WTC11 (cell line): ENCODE results near the gene SPNS2. TPM values are rescaled to one million over a fixed set of nuclear protein-coding genes. Genes with fewer than 3 reads are reported as not detected.

Experiments used
- ATAC-seq: fragments of 200-7000 bp; cut with Tn5 transposase; 2 replicates; pipeline ENCODE4 v1.10.0; 2021; ENCODE audit warnings: mild to moderate bottlenecking, moderate library complexity
- CTCF ChIA-PET: fragments of 300-600 bp; sonication (Branson Sonifier 250); formaldehyde crosslinking; loops from one replicate; lab custom pipeline; 2021; ENCODE audit warnings: antibody characterized with exemption; lab: Charles Lee
- POLR2A ChIA-PET: fragments of 350-600 bp; sonication (Branson Sonifier 250); formaldehyde crosslinking; loops from one replicate; lab custom pipeline; 2021; ENCODE audit warnings: antibody characterized with exemption; lab: Charles Lee
- DNase-seq: peaks from one replicate; pipeline ENCODE4 v3.0.0; 2021; ENCODE audit warnings: low spot score
- H3K27ac Mint-ChIP-seq: 2 replicates; pipeline ENCODE4 v1.8.0; 2021; ENCODE audit warnings: mixed read lengths
- H3K27me3 Mint-ChIP-seq: 2 replicates; pipeline ENCODE4 v1.8.0; 2021; ENCODE audit warnings: low read depth, mild to moderate bottlenecking, moderate library complexity, mixed read lengths
- H3K36me3 Mint-ChIP-seq: 2 replicates; pipeline ENCODE4 v1.8.0; 2021; ENCODE audit warnings: mixed read lengths
- H3K4me1 Mint-ChIP-seq: 2 replicates; pipeline ENCODE4 v1.8.0; 2022; ENCODE audit warnings: mixed read lengths
- H3K4me3 Mint-ChIP-seq: 2 replicates; pipeline ENCODE4 v1.8.0; 2021; ENCODE audit warnings: mild to moderate bottlenecking, moderate library complexity, mixed read lengths
- H3K9me3 Mint-ChIP-seq: 2 replicates; pipeline ENCODE4 v1.8.0; 2021; ENCODE audit warnings: mixed read lengths
- CBFB ChIP-seq: sonication (generic); formaldehyde crosslinking; IDR thresholded peaks from 2 replicates; pipeline ENCODE4 v1.8.1; 2022; ENCODE audit warnings: mild to moderate bottlenecking, low read depth, missing genetic modification reagents
- CREB1 ChIP-seq: sonication (generic); formaldehyde crosslinking; IDR thresholded peaks from 2 replicates; pipeline ENCODE4 v1.8.0; 2023; ENCODE audit warnings: mild to moderate bottlenecking, missing genetic modification reagents
- ELF4 ChIP-seq: sonication (generic); formaldehyde crosslinking; IDR thresholded peaks from 2 replicates; pipeline ENCODE4 v1.8.1; 2022; ENCODE audit warnings: low read depth, mild to moderate bottlenecking, moderate library complexity, missing genetic modification reagents
- FOXP1 ChIP-seq: sonication (generic); formaldehyde crosslinking; IDR thresholded peaks from 2 replicates; pipeline ENCODE4 v1.8.0; 2022; ENCODE audit warnings: missing genetic modification reagents, mild to moderate bottlenecking, moderate library complexity, borderline replicate concordance
- IRF2 ChIP-seq: sonication (generic); formaldehyde crosslinking; IDR thresholded peaks from 2 replicates; pipeline ENCODE4 v1.8.0; 2022; ENCODE audit warnings: low read depth, missing genetic modification reagents, borderline replicate concordance
- JAZF1 ChIP-seq: fragments of 250-450 bp; sonication (Bioruptor Pico); IDR thresholded peaks from 2 replicates; pipeline ENCODE4 v1.9.0; 2021; ENCODE audit warnings: moderate library complexity, mild to moderate bottlenecking, inconsistent platforms
- NFATC4 ChIP-seq: fragments of 250-450 bp; sonication (Bioruptor Pico); IDR thresholded peaks from 2 replicates; pipeline ENCODE4 v1.9.0; 2021; ENCODE audit warnings: mild to moderate bottlenecking
- OVOL2 ChIP-seq: fragments of 250-450 bp; sonication (Bioruptor Pico); IDR thresholded peaks from 2 replicates; pipeline ENCODE4 v1.9.0; 2021; ENCODE audit warnings: mild to moderate bottlenecking, borderline replicate concordance
- SOX15 ChIP-seq: fragments of 250-450 bp; sonication (Bioruptor Pico); IDR thresholded peaks from 2 replicates; pipeline ENCODE4 v1.9.0; 2021; ENCODE audit warnings: mild to moderate bottlenecking
- ZNF121 ChIP-seq: sonication (generic); formaldehyde crosslinking; IDR thresholded peaks from 2 replicates; pipeline ENCODE4 v1.8.0; 2023; ENCODE audit warnings: missing genetic modification reagents
- ZNF671 ChIP-seq: fragments of 250-450 bp; sonication (Bioruptor Pico); IDR thresholded peaks from 2 replicates; pipeline ENCODE4 v1.8.0; 2021; ENCODE audit warnings: mild to moderate bottlenecking
- total RNA-seq: library from RNA; stranded (reverse); gene quantifications from 3 replicates; pipeline ENCODE4 v1.2.3, GENCODE V29; 2021
- TF ChIP-seq, protein P1 (sequence below): fragments of 250-450 bp; sonication (Bioruptor Pico); IDR thresholded peaks from 2 replicates; pipeline ENCODE4 v2.1.2; 2022; ENCODE audit warnings: mild to moderate bottlenecking, moderate library complexity
- TF ChIP-seq, protein P2 (sequence below): sonication (generic); formaldehyde crosslinking; IDR thresholded peaks from 2 replicates; pipeline ENCODE4 v1.8.1; 2023; ENCODE audit warnings: mild to moderate bottlenecking, missing genetic modification reagents, borderline replicate concordance
- TF ChIP-seq, protein P3 (sequence below): fragments of 250-450 bp; sonication (Bioruptor Pico); IDR thresholded peaks from 2 replicates; pipeline ENCODE4 v1.9.0; 2021; ENCODE audit warnings: moderate library complexity, mild to moderate bottlenecking, inconsistent platforms, borderline replicate concordance
- TF ChIP-seq, protein P4 (sequence below): sonication (generic); formaldehyde crosslinking; IDR thresholded peaks from 2 replicates; pipeline ENCODE4 v1.8.0; 2022; ENCODE audit warnings: mild to moderate bottlenecking, missing genetic modification reagents
- TF ChIP-seq, protein P5 (sequence below): sonication (generic); formaldehyde crosslinking; IDR thresholded peaks from 2 replicates; pipeline ENCODE4 v1.8.1; 2022; ENCODE audit warnings: missing genetic modification reagents, borderline replicate concordance
- TF ChIP-seq, protein P6 (sequence below): sonication (generic); formaldehyde crosslinking; IDR thresholded peaks from 2 replicates; pipeline ENCODE4 v1.8.1; 2023; ENCODE audit warnings: mild to moderate bottlenecking, missing genetic modification reagents
- TF ChIP-seq, protein P7 (sequence below): fragments of 200-600 bp; IDR thresholded peaks from 2 replicates; pipeline ENCODE4 v1.8.0; 2022; ENCODE audit warnings: antibody characterized with exemption
- TF ChIP-seq, protein P8 (sequence below): sonication (generic); formaldehyde crosslinking; IDR thresholded peaks from 2 replicates; pipeline ENCODE4 v1.8.1; 2022; ENCODE audit warnings: low read depth, mild to moderate bottlenecking, moderate library complexity, missing genetic modification reagents, borderline replicate concordance

Gene SPNS2
- total RNA-seq, 1 experiment from 2014 or later: 0.87 TPM

DNA sequence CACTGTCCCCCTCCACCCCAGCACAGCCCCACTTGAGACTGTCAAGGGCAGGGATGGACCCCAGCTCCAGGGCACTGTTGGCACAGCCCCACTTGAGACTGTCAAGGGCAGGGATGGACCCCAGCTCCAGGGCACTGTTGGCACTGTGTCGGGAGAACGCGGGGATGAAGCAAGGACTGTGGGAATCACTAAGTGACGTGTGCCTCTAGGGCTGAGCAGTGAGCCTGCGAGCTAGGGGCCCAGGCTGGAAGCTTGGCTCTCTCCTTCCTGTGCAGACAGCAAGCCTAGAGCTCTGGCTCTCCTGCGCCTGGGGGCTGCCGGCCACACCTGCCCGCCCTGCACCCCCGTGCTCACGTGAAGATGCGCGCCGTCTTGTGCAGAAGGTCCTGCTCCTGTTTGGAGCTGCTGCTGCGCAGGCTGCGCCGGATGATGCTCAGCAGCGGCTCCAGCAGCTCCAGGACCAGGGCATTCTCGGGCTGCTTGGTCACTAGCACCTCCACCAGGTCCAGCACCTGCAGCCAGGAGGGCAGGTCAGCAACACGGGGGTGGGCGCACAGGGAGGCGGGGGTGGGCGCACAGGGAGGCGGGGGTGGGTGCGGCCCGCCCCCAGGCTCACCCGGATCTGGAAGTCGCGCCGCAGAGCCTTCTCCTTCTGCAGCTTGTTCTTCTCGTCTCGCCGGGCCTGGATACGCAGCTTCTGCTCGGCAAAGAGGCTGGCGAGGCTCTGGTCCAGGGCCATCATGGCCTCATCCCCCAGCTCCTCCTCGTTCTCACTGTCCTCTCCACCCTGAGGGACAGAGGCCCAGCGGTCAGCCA is 45.7 kb downstream of the SPNS2 start:
- H3K4me1 Mint-ChIP-seq: no peaks in the 10 kb centered on the region
- H3K27me3 Mint-ChIP-seq: no peaks in the 10 kb centered on the region
- ATAC-seq: no peak
- ChIA-PET CTCF (interaction anchor here (0.6 to 1.7 kb wide), 3 partner anchors 11 to 123 kb away, joined by 3 to 8 read pairs (median 6); partner anchors contain the start of gene MYBBP1A), POLR2A (no interaction called here)
- no peaks in the 10 kb centered on the region for H3K9me3 Mint-ChIP-seq
- TF ChIP-seq ZNF671 (CRISPR knock-in tag) (no peak), NFATC4 (CRISPR knock-in tag) (no peak), SOX15 (CRISPR knock-in tag) (no peak), CREB1 (no peak)
- TF ChIP-seq, protein P1, sequence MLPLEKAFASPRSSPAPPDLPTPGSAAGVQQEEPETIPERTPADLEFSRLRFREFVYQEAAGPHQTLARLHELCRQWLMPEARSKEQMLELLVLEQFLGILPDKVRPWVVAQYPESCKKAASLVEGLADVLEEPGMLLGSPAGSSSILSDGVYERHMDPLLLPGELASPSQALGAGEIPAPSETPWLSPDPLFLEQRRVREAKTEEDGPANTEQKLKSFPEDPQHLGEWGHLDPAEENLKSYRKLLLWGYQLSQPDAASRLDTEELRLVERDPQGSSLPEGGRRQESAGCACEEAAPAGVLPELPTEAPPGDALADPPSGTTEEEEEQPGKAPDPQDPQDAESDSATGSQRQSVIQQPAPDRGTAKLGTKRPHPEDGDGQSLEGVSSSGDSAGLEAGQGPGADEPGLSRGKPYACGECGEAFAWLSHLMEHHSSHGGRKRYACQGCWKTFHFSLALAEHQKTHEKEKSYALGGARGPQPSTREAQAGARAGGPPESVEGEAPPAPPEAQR (CRISPR knock-in tag): no peak
- TF ChIP-seq, protein P2, sequence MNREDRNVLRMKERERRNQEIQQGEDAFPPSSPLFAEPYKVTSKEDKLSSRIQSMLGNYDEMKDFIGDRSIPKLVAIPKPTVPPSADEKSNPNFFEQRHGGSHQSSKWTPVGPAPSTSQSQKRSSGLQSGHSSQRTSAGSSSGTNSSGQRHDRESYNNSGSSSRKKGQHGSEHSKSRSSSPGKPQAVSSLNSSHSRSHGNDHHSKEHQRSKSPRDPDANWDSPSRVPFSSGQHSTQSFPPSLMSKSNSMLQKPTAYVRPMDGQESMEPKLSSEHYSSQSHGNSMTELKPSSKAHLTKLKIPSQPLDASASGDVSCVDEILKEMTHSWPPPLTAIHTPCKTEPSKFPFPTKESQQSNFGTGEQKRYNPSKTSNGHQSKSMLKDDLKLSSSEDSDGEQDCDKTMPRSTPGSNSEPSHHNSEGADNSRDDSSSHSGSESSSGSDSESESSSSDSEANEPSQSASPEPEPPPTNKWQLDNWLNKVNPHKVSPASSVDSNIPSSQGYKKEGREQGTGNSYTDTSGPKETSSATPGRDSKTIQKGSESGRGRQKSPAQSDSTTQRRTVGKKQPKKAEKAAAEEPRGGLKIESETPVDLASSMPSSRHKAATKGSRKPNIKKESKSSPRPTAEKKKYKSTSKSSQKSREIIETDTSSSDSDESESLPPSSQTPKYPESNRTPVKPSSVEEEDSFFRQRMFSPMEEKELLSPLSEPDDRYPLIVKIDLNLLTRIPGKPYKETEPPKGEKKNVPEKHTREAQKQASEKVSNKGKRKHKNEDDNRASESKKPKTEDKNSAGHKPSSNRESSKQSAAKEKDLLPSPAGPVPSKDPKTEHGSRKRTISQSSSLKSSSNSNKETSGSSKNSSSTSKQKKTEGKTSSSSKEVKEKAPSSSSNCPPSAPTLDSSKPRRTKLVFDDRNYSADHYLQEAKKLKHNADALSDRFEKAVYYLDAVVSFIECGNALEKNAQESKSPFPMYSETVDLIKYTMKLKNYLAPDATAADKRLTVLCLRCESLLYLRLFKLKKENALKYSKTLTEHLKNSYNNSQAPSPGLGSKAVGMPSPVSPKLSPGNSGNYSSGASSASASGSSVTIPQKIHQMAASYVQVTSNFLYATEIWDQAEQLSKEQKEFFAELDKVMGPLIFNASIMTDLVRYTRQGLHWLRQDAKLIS (CRISPR knock-in tag): no peak
- TF ChIP-seq, protein P3, sequence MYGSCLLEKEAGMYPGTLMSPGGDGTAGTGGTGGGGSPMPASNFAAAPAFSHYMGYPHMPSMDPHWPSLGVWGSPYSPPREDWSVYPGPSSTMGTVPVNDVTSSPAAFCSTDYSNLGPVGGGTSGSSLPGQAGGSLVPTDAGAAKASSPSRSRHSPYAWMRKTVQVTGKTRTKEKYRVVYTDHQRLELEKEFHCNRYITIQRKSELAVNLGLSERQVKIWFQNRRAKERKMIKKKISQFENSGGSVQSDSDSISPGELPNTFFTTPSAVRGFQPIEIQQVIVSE: no peak
- TF ChIP-seq, protein P4, sequence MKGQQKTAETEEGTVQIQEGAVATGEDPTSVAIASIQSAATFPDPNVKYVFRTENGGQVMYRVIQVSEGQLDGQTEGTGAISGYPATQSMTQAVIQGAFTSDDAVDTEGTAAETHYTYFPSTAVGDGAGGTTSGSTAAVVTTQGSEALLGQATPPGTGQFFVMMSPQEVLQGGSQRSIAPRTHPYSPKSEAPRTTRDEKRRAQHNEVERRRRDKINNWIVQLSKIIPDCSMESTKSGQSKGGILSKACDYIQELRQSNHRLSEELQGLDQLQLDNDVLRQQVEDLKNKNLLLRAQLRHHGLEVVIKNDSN (CRISPR knock-in tag): no peak
- DNase-seq: no peak
- no peak overlapping the region for H3K4me3 Mint-ChIP-seq
- no peak overlapping the region for H3K27ac Mint-ChIP-seq
- peaks cover 37% of the 10 kb centered on the region for H3K36me3 Mint-ChIP-seq

DNA sequence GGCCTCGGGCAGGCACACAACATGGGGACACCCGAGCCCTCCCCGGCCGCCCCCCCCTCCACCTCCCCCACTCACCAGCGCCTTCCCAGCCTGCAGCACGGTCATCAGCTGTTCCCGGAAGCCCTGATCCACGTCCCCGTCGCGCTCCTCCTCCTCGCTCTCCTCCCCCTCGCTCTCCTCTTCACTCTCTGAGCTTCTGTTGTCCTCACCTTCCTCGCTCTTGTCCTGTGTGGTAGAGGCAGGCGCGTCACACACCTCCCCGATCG is 46.2 kb downstream of the SPNS2 start:
- Mint-ChIP-seq H3K4me3 (no peak overlapping the region), H3K36me3 (peaks cover 39% of the 10 kb centered on the region), H3K27me3 (no peaks in the 10 kb centered on the region), H3K4me1 (no peaks in the 10 kb centered on the region)
- ChIA-PET POLR2A (no interaction called here), CTCF (interaction anchor here (1.7 kb wide), 1 partner anchor 124 kb away, joined by 8 read pairs; no protein-coding TSS in a partner anchor)
- ATAC-seq (no peak), DNase-seq (no peak)
- TF ChIP-seq, protein P4 (CRISPR knock-in tag): no peak
- TF ChIP-seq OVOL2 (CRISPR knock-in tag) (no peak), CBFB (no peak), IRF2 (CRISPR knock-in tag) (no peak), JAZF1 (CRISPR knock-in tag) (no peak), CREB1 (no peak), ZNF121 (CRISPR knock-in tag) (no peak), FOXP1 (CRISPR knock-in tag) (no peak), ELF4 (CRISPR knock-in tag) (no peak)
- TF ChIP-seq, protein P5, sequence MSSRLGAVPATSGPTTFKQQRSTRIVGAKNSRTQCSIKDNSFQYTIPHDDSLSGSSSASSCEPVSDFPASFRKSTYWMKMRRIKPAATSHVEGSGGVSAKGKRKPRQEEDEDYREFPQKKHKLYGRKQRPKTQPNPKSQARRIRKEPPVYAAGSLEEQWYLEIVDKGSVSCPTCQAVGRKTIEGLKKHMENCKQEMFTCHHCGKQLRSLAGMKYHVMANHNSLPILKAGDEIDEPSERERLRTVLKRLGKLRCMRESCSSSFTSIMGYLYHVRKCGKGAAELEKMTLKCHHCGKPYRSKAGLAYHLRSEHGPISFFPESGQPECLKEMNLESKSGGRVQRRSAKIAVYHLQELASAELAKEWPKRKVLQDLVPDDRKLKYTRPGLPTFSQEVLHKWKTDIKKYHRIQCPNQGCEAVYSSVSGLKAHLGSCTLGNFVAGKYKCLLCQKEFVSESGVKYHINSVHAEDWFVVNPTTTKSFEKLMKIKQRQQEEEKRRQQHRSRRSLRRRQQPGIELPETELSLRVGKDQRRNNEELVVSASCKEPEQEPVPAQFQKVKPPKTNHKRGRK: no peak
- TF ChIP-seq, protein P6, sequence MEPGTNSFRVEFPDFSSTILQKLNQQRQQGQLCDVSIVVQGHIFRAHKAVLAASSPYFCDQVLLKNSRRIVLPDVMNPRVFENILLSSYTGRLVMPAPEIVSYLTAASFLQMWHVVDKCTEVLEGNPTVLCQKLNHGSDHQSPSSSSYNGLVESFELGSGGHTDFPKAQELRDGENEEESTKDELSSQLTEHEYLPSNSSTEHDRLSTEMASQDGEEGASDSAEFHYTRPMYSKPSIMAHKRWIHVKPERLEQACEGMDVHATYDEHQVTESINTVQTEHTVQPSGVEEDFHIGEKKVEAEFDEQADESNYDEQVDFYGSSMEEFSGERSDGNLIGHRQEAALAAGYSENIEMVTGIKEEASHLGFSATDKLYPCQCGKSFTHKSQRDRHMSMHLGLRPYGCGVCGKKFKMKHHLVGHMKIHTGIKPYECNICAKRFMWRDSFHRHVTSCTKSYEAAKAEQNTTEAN (CRISPR knock-in tag): no peak
- TF ChIP-seq, protein P7, sequence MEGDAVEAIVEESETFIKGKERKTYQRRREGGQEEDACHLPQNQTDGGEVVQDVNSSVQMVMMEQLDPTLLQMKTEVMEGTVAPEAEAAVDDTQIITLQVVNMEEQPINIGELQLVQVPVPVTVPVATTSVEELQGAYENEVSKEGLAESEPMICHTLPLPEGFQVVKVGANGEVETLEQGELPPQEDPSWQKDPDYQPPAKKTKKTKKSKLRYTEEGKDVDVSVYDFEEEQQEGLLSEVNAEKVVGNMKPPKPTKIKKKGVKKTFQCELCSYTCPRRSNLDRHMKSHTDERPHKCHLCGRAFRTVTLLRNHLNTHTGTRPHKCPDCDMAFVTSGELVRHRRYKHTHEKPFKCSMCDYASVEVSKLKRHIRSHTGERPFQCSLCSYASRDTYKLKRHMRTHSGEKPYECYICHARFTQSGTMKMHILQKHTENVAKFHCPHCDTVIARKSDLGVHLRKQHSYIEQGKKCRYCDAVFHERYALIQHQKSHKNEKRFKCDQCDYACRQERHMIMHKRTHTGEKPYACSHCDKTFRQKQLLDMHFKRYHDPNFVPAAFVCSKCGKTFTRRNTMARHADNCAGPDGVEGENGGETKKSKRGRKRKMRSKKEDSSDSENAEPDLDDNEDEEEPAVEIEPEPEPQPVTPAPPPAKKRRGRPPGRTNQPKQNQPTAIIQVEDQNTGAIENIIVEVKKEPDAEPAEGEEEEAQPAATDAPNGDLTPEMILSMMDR: no peak
- TF ChIP-seq, protein P8, sequence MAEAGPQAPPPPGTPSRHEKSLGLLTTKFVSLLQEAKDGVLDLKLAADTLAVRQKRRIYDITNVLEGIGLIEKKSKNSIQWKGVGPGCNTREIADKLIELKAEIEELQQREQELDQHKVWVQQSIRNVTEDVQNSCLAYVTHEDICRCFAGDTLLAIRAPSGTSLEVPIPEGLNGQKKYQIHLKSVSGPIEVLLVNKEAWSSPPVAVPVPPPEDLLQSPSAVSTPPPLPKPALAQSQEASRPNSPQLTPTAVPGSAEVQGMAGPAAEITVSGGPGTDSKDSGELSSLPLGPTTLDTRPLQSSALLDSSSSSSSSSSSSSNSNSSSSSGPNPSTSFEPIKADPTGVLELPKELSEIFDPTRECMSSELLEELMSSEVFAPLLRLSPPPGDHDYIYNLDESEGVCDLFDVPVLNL (CRISPR knock-in tag): no peak
- TF ChIP-seq, all 79 proteins: peak for 0
- Mint-ChIP-seq H3K27ac (no peak overlapping the region), H3K9me3 (no peaks in the 10 kb centered on the region)
